K562 (cell line): ENCODE results near the gene LNX2. TPM values are rescaled to one million over a fixed set of nuclear protein-coding genes. Genes with fewer than 3 reads are reported as not detected.

ENCODE experiments used
- ATAC-seq: fragments of 200-7000 bp; cut with Tn5 transposase; 3 replicates; pipeline ENCODE4 v1.9.1; 2020; ENCODE audit warnings: moderate library complexity
- BruUV-seq: library from RNA; stranded (reverse); fragments of 400-500 nt; replicated peaks from 2 replicates; lab custom pipeline; 2021; lab: Mats Ljungman, UMichigan
- CTCF ChIA-PET: fragments of 300-600 bp; formaldehyde crosslinking; extraction: SDS; loops from one replicate; lab custom pipeline; 2021; ENCODE audit warnings: low intra/inter-chr PET ratio; lab: Yijun Ruan, JAX
- POLR2A ChIA-PET: fragments of 300-600, 350-650 bp; sonication (Branson Sonifier 250); formaldehyde crosslinking; extraction: SDS; loops from one replicate; lab custom pipeline; 2021; ENCODE audit warnings: antibody characterized with exemption, inconsistent platforms; lab: Yijun Ruan, JAX
- DNase-seq, 4 experiments: peaks; one replicate each; pipeline versions ENCODE4 v3.0.0 to v3.0.0-alpha.2; 2011 to 2018; ENCODE audit warnings: low spot score in 3 of 4, mixed read lengths in 3 of 4; ENCODE audit errors: extremely low read depth in 1 of 4
- FAIRE-seq: peaks from 2 replicates; lab custom pipeline; 2011; peaks lifted over from hg19 to GRCh38; lab: Jason Lieb, UNC
- H2AFZ ChIP-seq: 2 replicates; pipeline ENCODE4 v1.6.0; 2011; ENCODE audit warnings: low read depth, low read length, control low read depth, inconsistent platforms
- H3K27ac ChIP-seq: fragments of 200-600 bp; 3 replicates; pipeline ENCODE4 v1.8.0; 2011; ENCODE audit warnings: low read depth, mild to moderate bottlenecking, control low read depth, inconsistent platforms, low read length, moderate library complexity, mixed read lengths; ENCODE audit errors: extremely low read depth
- H3K27me3 ChIP-seq, 2 experiments: fragments of 300-600 bp in 1 of 2; 2 replicates in 1 of 2; 3 replicates in 1 of 2; pipeline versions ENCODE4 v1.6.0 to v1.8.0; 2011; ENCODE audit warnings: inconsistent platforms in 2 of 2, low read length in 2 of 2, mild to moderate bottlenecking in 1 of 2, mixed read lengths in 1 of 2, moderate library complexity in 1 of 2; ENCODE audit not compliant: control insufficient read depth in 2 of 2, insufficient read depth in 2 of 2
- H3K36me3 ChIP-seq: fragments of 300-600 bp; 3 replicates; pipeline ENCODE4 v1.8.0; 2011; ENCODE audit warnings: mild to moderate bottlenecking, low read length, inconsistent platforms; ENCODE audit not compliant: control insufficient read depth, insufficient read depth
- H3K4me1 ChIP-seq, 2 experiments: fragments of 200-600 bp in 1 of 2; replicated peaks in 1 of 2; 2 replicates in 1 of 2; 3 replicates in 1 of 2; pipeline versions ENCODE4 v1.5.1 to v1.8.0; 2011; ENCODE audit warnings: inconsistent platforms in 2 of 2, low read length in 2 of 2, mild to moderate bottlenecking in 1 of 2, mixed read lengths in 1 of 2, moderate library complexity in 1 of 2; ENCODE audit not compliant: control insufficient read depth in 2 of 2, insufficient read depth in 2 of 2
- H3K4me2 ChIP-seq: 2 replicates; pipeline ENCODE4 v1.6.1; 2011; ENCODE audit warnings: low read length, control low read depth, inconsistent platforms, mixed read lengths; ENCODE audit not compliant: insufficient read depth
- H3K4me3 ChIP-seq: fragments of 200-600 bp; sonication (generic), shearing (Covaris generic); 2 replicates; pipeline ENCODE4 v1.5.1; 2016; ENCODE audit warnings: control low read depth, inconsistent platforms
- H3K79me2 ChIP-seq: fragments of 200-600 bp; 3 replicates; pipeline ENCODE4 v1.8.0; 2011; ENCODE audit warnings: low read length, inconsistent platforms; ENCODE audit not compliant: control insufficient read depth, insufficient read depth
- H3K9ac ChIP-seq, 2 experiments: 2 replicates each; pipeline versions ENCODE4 v1.6.0 to v1.6.1; 2011; ENCODE audit warnings: low read depth in 2 of 2, low read length in 2 of 2, control low read depth in 1 of 2, inconsistent platforms in 1 of 2, mild to moderate bottlenecking in 1 of 2, mixed read lengths in 1 of 2; ENCODE audit not compliant: insufficient read depth in 1 of 2
- H3K9me1 ChIP-seq: one replicate; pipeline ENCODE4 v1.6.0; 2011; ENCODE audit warnings: inconsistent platforms, mild to moderate bottlenecking, low read length, moderate library complexity; ENCODE audit not compliant: control insufficient read depth, insufficient read depth
- H3K9me3 ChIP-seq: replicated peaks from 2 replicates; pipeline ENCODE4 v1.5.1; 2011; ENCODE audit warnings: low read depth, low read length, inconsistent platforms; ENCODE audit not compliant: control insufficient read depth, insufficient read depth
- H4K20me1 ChIP-seq: replicated peaks from 2 replicates; pipeline ENCODE4 v1.6.1; 2011; ENCODE audit warnings: low read length, inconsistent platforms, mixed read lengths; ENCODE audit not compliant: control insufficient read depth, insufficient read depth
- BACH1 ChIP-seq: fragments of 200-800 bp; sonication (Bioruptor generic); IDR thresholded peaks from 2 replicates; pipeline ENCODE4 v1.6.1; 2016; ENCODE audit warnings: missing genetic modification characterization, missing compliant biosample characterization
- CHD1 ChIP-seq: fragments of 200-600 bp; sonication (generic); IDR thresholded peaks from one replicate; pipeline ENCODE4 v1.6.1; 2012; ENCODE audit warnings: mild to moderate bottlenecking, moderate library complexity, low read length, inconsistent platforms
- ETV1 ChIP-seq: fragments of 450-650 bp; conservative IDR thresholded peaks from 2 replicates; pipeline ENCODE4 v1.6.1; 2016; ENCODE audit warnings: missing genetic modification characterization, control low read depth, low read depth, missing compliant biosample characterization
- LEF1 ChIP-seq: fragments of 450-650 bp; IDR thresholded peaks from 2 replicates; pipeline ENCODE4 v1.6.1; 2016; ENCODE audit warnings: mild to moderate bottlenecking
- MTA3 ChIP-seq: fragments of 450-650 bp; formaldehyde crosslinking; IDR thresholded peaks from 2 replicates; pipeline ENCODE4 v1.6.1; 2017; ENCODE audit warnings: mild to moderate bottlenecking, borderline replicate concordance
- NEUROD1 ChIP-seq: fragments of 150-350 bp; IDR thresholded peaks from 2 replicates; pipeline ENCODE4 v1.6.1; 2014; ENCODE audit warnings: borderline replicate concordance, low read length, low read depth; ENCODE audit not compliant: partially characterized antibody
- NFXL1 ChIP-seq: fragments of 450-650 bp; formaldehyde crosslinking; IDR thresholded peaks from 2 replicates; pipeline ENCODE4 v1.4.0; 2021; ENCODE audit warnings: mild to moderate bottlenecking
- RAD21 ChIP-seq, 2 experiments: fragments of 250-450 bp in 1 of 2; fragments of 450-650 bp in 1 of 2; sonication (Bioruptor Pico) in 1 of 2; formaldehyde crosslinking in 1 of 2; IDR thresholded peaks in 1 of 2; conservative IDR thresholded peaks in 1 of 2; 2 replicates each; pipeline versions ENCODE4 v1.4.0 to v1.8.0; 2020 to 2022; ENCODE audit warnings: mild to moderate bottlenecking in 2 of 2, moderate library complexity in 1 of 2
- RAD51 ChIP-seq: fragments of 450-650 bp; IDR thresholded peaks from 2 replicates; pipeline ENCODE4 v1.7.1; 2016; ENCODE audit warnings: low read depth, mild to moderate bottlenecking, borderline replicate concordance
- RFX5 ChIP-seq: IDR thresholded peaks from 2 replicates; pipeline ENCODE4 v1.6.1; 2011; ENCODE audit warnings: low read depth, mild to moderate bottlenecking, improper control_type of control experiment, low read length
- RUNX1 ChIP-seq: sonication (generic); IDR thresholded peaks from 2 replicates; pipeline ENCODE4 v1.6.1; 2016; ENCODE audit warnings: antibody characterized with exemption, low read depth
- THRAP3 ChIP-seq: fragments of 450-650 bp; IDR thresholded peaks from 2 replicates; pipeline ENCODE4 v1.6.1; 2016; ENCODE audit warnings: mild to moderate bottlenecking, inconsistent platforms, borderline replicate concordance
- ZNF717 ChIP-seq: fragments of 250-450 bp; sonication (Bioruptor Pico); IDR thresholded peaks from 2 replicates; pipeline ENCODE4 v1.5.0; 2021
- WGBS: fragments of 100-300 bp; shearing (Covaris generic); methylation state at CpG from one replicate; pipeline ENCODE4 v1.1.6; 2016; ENCODE audit warnings: low coverage, mixed read lengths; ENCODE audit not compliant: insufficient coverage; ENCODE audit errors: missing lambda C conversion rate; 5-methylcytosine and 5-hydroxymethylcytosine counted together
- in situ Hi-C: fragments of 300-500 bp; cut with MboI; formaldehyde crosslinking; loops from 4 replicates; pipeline ENCODE4 v1.15.0; 2018; ENCODE audit warnings: inconsistent platforms, mixed read lengths
- intact Hi-C: fragments of 100-400 bp; cut with micrococcal nuclease; formaldehyde crosslinking; loops from 2 replicates; pipeline ENCODE4 v1.14.2; 2022
- polyA plus RNA-seq, 8 experiments: library from polyadenylated mRNA; depleted of rRNA in 4 of 8; stranded (reverse) in 5 of 8; unstranded in 3 of 8; fragments of >200 nt; fragmentation: Nextera tagmentation in 2 of 8; fragmentation: Illumina TruSeq in 1 of 8; extraction: Ambion mirVana in 2 of 8; extraction: Trizol in 1 of 8; gene quantifications; 2 replicates each; pipeline versions ENCODE4 v1.2.1 to v1.2.3, GENCODE V29; 2011 to 2014; ENCODE audit warnings: inconsistent platforms in 1 of 8, missing spikeins in 1 of 8
- total RNA-seq, 7 experiments: library from RNA; depleted of rRNA in 6 of 7; stranded (reverse); fragments of >200 nt in 6 of 7; fragmentation: Illumina TruSeq in 2 of 7; extraction: Trizol in 2 of 7; gene quantifications; 2 replicates each; pipeline versions ENCODE4 v1.2.1 to v1.2.3, GENCODE V29; 2011 to 2021; ENCODE audit warnings: low replicate concordance in 1 of 7
- TF ChIP-seq, protein P1 (sequence below): fragments of 200-800 bp; sonication (Bioruptor generic); IDR thresholded peaks from 2 replicates; pipeline ENCODE4 v1.6.1; 2017; ENCODE audit warnings: missing genetic modification characterization, missing compliant biosample characterization
- TF ChIP-seq, protein P2 (sequence below): IDR thresholded peaks from 2 replicates; pipeline ENCODE4 v1.6.1; 2012; ENCODE audit warnings: low read depth, low read length, improper control_type of control experiment, borderline replicate concordance
- TF ChIP-seq, protein P3 (sequence below): sonication (generic); formaldehyde crosslinking; IDR thresholded peaks from 2 replicates; pipeline ENCODE4 v1.8.1; 2023; ENCODE audit warnings: missing genetic modification reagents, mild to moderate bottlenecking, borderline replicate concordance

LNX2 gene
- total and polyA plus RNA-seq, 9 of the 15 experiments (the other 6 are each of a cell fraction or from before 2014, with no cell fraction given): 1.5 to 5.5 (median 4.0) TPM

DNA sequence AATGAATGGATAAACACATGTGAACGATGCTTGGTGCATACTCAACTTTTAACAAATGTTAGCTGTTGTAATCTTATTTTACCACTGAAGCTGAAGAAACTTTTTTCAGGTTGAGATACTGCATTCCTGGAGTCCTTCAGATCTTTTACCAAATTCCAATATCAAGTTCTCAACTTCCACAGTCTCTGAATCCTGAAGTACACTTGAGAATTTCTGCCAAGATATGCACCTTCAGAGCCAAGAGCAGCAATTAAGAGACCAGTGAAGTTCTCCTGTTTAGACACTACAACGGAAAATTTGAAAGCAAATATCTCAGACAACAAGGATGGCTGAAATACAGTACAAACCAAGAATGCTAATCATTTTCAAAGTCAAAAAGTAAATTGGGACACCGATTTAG is 85.3 kb downstream of the LNX2 start:
- no peak overlapping the region for H3K27ac ChIP-seq
- POLR2A ChIA-PET: no interaction called here

More for the DNA sequence above, 85.3 kb downstream of the LNX2 start:
- H3K9me1 ChIP-seq: no peaks in the 10 kb centered on the region
- no peak for DNase-seq
- H3K9ac ChIP-seq: no peak overlapping the region
- no peaks in the 10 kb centered on the region for H3K36me3 ChIP-seq
- H3K4me2 ChIP-seq: no peak overlapping the region
- CTCF ChIA-PET: no interaction called here
- WGBS: 6% methylated on average over 3 of the region's 3 CpGs
- BruUV-seq: no TSS peak
- in situ Hi-C loops (no loop called here), intact Hi-C loops (loop anchor here (5.0 kb wide), 1 partner anchor 153 kb away; no protein-coding TSS in a partner anchor)
- H3K4me3 ChIP-seq: no peak overlapping the region
- H3K79me2 ChIP-seq: no peaks in the 10 kb centered on the region
- peaks cover 0 to 10% of the 10 kb centered on the region in 2 experiments; a peak in 4 of 5 replicates for H3K4me1 ChIP-seq
- FAIRE-seq: no peak
- H4K20me1 ChIP-seq: no peaks in the 10 kb centered on the region
- no peak overlapping the region for H2AFZ ChIP-seq
- H3K9me3 ChIP-seq: no peaks in the 10 kb centered on the region
- peaks cover 2 to 6% of the 10 kb centered on the region in 2 experiments; a peak in 4 of 5 replicates for H3K27me3 ChIP-seq
- no peak for ATAC-seq
- TF ChIP-seq, protein P1, sequence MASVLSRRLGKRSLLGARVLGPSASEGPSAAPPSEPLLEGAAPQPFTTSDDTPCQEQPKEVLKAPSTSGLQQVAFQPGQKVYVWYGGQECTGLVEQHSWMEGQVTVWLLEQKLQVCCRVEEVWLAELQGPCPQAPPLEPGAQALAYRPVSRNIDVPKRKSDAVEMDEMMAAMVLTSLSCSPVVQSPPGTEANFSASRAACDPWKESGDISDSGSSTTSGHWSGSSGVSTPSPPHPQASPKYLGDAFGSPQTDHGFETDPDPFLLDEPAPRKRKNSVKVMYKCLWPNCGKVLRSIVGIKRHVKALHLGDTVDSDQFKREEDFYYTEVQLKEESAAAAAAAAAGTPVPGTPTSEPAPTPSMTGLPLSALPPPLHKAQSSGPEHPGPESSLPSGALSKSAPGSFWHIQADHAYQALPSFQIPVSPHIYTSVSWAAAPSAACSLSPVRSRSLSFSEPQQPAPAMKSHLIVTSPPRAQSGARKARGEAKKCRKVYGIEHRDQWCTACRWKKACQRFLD (CRISPR knock-in tag): no peak
- TF ChIP-seq NFXL1 (CRISPR knock-in tag): no peak
- no peak for TF ChIP-seq CHD1
- TF ChIP-seq THRAP3: no peak
- TF ChIP-seq, protein P2, sequence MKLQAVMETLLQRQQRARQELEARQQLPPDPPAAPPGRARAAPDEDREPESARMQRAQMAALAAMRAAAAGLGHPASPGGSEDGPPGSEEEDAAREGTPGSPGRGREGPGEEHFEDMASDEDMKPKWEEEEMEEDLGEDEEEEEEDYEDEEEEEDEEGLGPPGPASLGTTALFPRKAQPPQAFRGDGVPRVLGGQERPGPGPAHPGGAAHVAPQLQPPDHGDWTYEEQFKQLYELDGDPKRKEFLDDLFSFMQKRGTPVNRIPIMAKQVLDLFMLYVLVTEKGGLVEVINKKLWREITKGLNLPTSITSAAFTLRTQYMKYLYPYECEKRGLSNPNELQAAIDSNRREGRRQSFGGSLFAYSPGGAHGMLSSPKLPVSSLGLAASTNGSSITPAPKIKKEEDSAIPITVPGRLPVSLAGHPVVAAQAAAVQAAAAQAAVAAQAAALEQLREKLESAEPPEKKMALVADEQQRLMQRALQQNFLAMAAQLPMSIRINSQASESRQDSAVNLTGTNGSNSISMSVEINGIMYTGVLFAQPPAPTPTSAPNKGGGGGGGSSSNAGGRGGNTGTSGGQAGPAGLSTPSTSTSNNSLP: no peak
- no peak for TF ChIP-seq MTA3
- no peak for TF ChIP-seq BACH1
- no peak for TF ChIP-seq RFX5
- no peak for TF ChIP-seq ETV1 (tag)
- TF ChIP-seq ZNF717 (CRISPR knock-in tag): no peak
- no peak for TF ChIP-seq RAD51
- TF ChIP-seq NEUROD1: no peak
- TF ChIP-seq, protein P3, sequence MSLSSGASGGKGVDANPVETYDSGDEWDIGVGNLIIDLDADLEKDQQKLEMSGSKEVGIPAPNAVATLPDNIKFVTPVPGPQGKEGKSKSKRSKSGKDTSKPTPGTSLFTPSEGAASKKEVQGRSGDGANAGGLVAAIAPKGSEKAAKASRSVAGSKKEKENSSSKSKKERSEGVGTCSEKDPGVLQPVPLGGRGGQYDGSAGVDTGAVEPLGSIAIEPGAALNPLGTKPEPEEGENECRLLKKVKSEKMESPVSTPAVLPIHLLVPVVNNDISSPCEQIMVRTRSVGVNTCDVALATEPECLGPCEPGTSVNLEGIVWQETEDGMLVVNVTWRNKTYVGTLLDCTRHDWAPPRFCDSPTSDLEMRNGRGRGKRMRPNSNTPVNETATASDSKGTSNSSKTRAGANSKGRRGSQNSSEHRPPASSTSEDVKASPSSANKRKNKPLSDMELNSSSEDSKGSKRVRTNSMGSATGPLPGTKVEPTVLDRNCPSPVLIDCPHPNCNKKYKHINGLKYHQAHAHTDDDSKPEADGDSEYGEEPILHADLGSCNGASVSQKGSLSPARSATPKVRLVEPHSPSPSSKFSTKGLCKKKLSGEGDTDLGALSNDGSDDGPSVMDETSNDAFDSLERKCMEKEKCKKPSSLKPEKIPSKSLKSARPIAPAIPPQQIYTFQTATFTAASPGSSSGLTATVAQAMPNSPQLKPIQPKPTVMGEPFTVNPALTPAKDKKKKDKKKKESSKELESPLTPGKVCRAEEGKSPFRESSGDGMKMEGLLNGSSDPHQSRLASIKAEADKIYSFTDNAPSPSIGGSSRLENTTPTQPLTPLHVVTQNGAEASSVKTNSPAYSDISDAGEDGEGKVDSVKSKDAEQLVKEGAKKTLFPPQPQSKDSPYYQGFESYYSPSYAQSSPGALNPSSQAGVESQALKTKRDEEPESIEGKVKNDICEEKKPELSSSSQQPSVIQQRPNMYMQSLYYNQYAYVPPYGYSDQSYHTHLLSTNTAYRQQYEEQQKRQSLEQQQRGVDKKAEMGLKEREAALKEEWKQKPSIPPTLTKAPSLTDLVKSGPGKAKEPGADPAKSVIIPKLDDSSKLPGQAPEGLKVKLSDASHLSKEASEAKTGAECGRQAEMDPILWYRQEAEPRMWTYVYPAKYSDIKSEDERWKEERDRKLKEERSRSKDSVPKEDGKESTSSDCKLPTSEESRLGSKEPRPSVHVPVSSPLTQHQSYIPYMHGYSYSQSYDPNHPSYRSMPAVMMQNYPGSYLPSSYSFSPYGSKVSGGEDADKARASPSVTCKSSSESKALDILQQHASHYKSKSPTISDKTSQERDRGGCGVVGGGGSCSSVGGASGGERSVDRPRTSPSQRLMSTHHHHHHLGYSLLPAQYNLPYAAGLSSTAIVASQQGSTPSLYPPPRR (CRISPR knock-in tag): no peak
- TF ChIP-seq RUNX1: no peak
- no peak for TF ChIP-seq LEF1
- no peak for TF ChIP-seq RAD21 (CRISPR knock-in tag; conservative IDR thresholded peaks at IDR 0.05 in 1 of 2, IDR thresholded peaks at IDR 0.05 in 1 of 2)
